ENCODE measurements around the gene CADM1.

The CADM1 gene

GRCh38 chr11:115550291-115551059, 46.3 kb upstream of the CADM1 start:
- peaks cover 8% of the 10 kb centered on the region; the same call in 1 of the 2 replicates for H3K27me3 ChIP-seq (ENCODE audit: low read depth, low read length)
- no peak overlapping the region for H3K27ac ChIP-seq (ENCODE audit: low read length)
- H3K79me2 ChIP-seq (ENCODE audit: low read length) = no peaks in the 10 kb centered on the region
- TF ChIP-seq CTCF (IDR thresholded peaks at IDR 0.05; ENCODE audit: low read depth, low read length) (no peak), EZH2phosphoT487 (IDR thresholded peaks at IDR 0.05; ENCODE audit: low read depth) (no peak)
- no peaks in the 10 kb centered on the region for H3K36me3 ChIP-seq (replicated peaks; ENCODE audit: low read depth, low read length)
- no peaks in the 10 kb centered on the region for H3K9me3 ChIP-seq (ENCODE audit: insufficient read depth, low read length)
- H3K9ac ChIP-seq (ENCODE audit: low read length) = no peak overlapping the region
- H4K20me1 ChIP-seq (ENCODE audit: insufficient read depth, low read length) = no peaks in the 10 kb centered on the region
- H3K4me2 ChIP-seq (ENCODE audit: low read length) = no peak overlapping the region
- H2AFZ ChIP-seq (ENCODE audit: low read depth, low read length) = no peak overlapping the region
- H3K4me1 ChIP-seq (ENCODE audit: low read length) = no peaks in the 10 kb centered on the region
- H3K4me3 ChIP-seq (ENCODE audit: low read length) = no peak overlapping the region

- H3K79me2 ChIP-seq (ENCODE audit: low read length) = no peaks in the 10 kb centered on the region
- no peaks in the 10 kb centered on the region for H3K4me1 ChIP-seq (ENCODE audit: low read length)
- H3K4me3 ChIP-seq (ENCODE audit: low read length) = no peak overlapping the region
- H3K27me3 ChIP-seq (ENCODE audit: low read depth, low read length) = peaks cover 10% of the 10 kb centered on the region; the same call in 1 of the 2 replicates
- no peak overlapping the region for H3K4me2 ChIP-seq (ENCODE audit: low read length)
- no peaks in the 10 kb centered on the region for H4K20me1 ChIP-seq (ENCODE audit: insufficient read depth, low read length)
- no peak overlapping the region for H3K9ac ChIP-seq (ENCODE audit: low read length)
- H2AFZ ChIP-seq (ENCODE audit: low read depth, low read length) = no peak overlapping the region
- no peaks in the 10 kb centered on the region for H3K9me3 ChIP-seq (ENCODE audit: insufficient read depth, low read length)
- no peaks in the 10 kb centered on the region for H3K36me3 ChIP-seq (replicated peaks; ENCODE audit: low read depth, low read length)
- TF ChIP-seq CTCF (IDR thresholded peaks at IDR 0.05; ENCODE audit: low read depth, low read length) = no peak
- no peak for TF ChIP-seq EZH2phosphoT487 (IDR thresholded peaks at IDR 0.05; ENCODE audit: low read depth)
- no peak overlapping the region for H3K27ac ChIP-seq (ENCODE audit: low read length)
These were observed 44.8 kb upstream of the CADM1 start for GRCh38 chr11:115548878-115549528.

GRCh38 chr11:115545581-115546210, 41.5 kb upstream of the CADM1 start:
- no peak overlapping the region for H3K27ac ChIP-seq (ENCODE audit: low read length)
- H3K36me3 ChIP-seq (replicated peaks; ENCODE audit: low read depth, low read length) = no peaks in the 10 kb centered on the region
- H3K79me2 ChIP-seq (ENCODE audit: low read length) = no peaks in the 10 kb centered on the region
- H3K4me2 ChIP-seq (ENCODE audit: low read length) = no peak overlapping the region
- H2AFZ ChIP-seq (ENCODE audit: low read depth, low read length) = no peak overlapping the region
- H3K27me3 ChIP-seq (ENCODE audit: low read depth, low read length) = peaks cover 23% of the 10 kb centered on the region
- TF ChIP-seq CTCF (IDR thresholded peaks at IDR 0.05; ENCODE audit: low read depth, low read length) = no peak
- no peak for TF ChIP-seq EZH2phosphoT487 (IDR thresholded peaks at IDR 0.05; ENCODE audit: low read depth)
- H3K4me1 ChIP-seq (ENCODE audit: low read length) = no peaks in the 10 kb centered on the region
- no peak overlapping the region for H3K9ac ChIP-seq (ENCODE audit: low read length)
- no peaks in the 10 kb centered on the region for H4K20me1 ChIP-seq (ENCODE audit: insufficient read depth, low read length)
- no peaks in the 10 kb centered on the region for H3K9me3 ChIP-seq (ENCODE audit: insufficient read depth, low read length)
- no peak overlapping the region for H3K4me3 ChIP-seq (ENCODE audit: low read length)

- Histone ChIP-seq H3K9ac (ENCODE audit: low read length) (no peak overlapping the region), H3K9me3 (ENCODE audit: insufficient read depth, low read length) (no peaks in the 10 kb centered on the region), H4K20me1 (ENCODE audit: insufficient read depth, low read length) (no peaks in the 10 kb centered on the region), H3K4me1 (ENCODE audit: low read length) (no peaks in the 10 kb centered on the region), H3K36me3 (replicated peaks; ENCODE audit: low read depth, low read length) (no peaks in the 10 kb centered on the region), H3K79me2 (ENCODE audit: low read length) (no peaks in the 10 kb centered on the region), H3K4me3 (ENCODE audit: low read length) (no peak overlapping the region), H2AFZ (ENCODE audit: low read depth, low read length) (no peak overlapping the region), H3K4me2 (ENCODE audit: low read length) (no peak overlapping the region), H3K27me3 (ENCODE audit: low read depth, low read length) (peaks cover 21% of the 10 kb centered on the region), H3K27ac (ENCODE audit: low read length) (no peak overlapping the region)
- no peak for TF ChIP-seq CTCF (IDR thresholded peaks at IDR 0.05; ENCODE audit: low read depth, low read length)
- no peak for TF ChIP-seq EZH2phosphoT487 (IDR thresholded peaks at IDR 0.05; ENCODE audit: low read depth)
These were observed 40.3 kb upstream of the CADM1 start for GRCh38 chr11:115544422-115544948.

All from OCI-LY3 (cell line).